Stomach (tissue), 9 donors: ENCODE data around the gene SELENOV. TPM values are rescaled to one million over a fixed set of nuclear protein-coding genes. Genes with fewer than 3 reads are reported as not detected.

ENCODE experiments used
- DNase-seq, 2 donors: peaks; one replicate each; pipeline versions ENCODE4 v3.0.0 to v3.0.0-alpha.2; 2013 to 2019
- H3K27ac ChIP-seq, 5 donors: fragments of 200-600 bp in 4 of 5; sonication (generic) in 4 of 5; one replicate each; pipeline ENCODE4 v1.5.1; 2013 to 2019; ENCODE audit warnings: mild to moderate bottlenecking in 1 of 5, moderate library complexity in 1 of 5
- H3K27me3 ChIP-seq, 3 donors: fragments of 200-600 bp; sonication (generic); one replicate each; pipeline ENCODE4 v1.5.1; 2017 to 2019; ENCODE audit warnings: mixed run types in 1 of 3
- H3K36me3 ChIP-seq, 4 donors: fragments of 200-600 bp; sonication (generic); 1 replicate in 3 of 4; 2 replicates in 1 of 4; pipeline ENCODE4 v1.5.1; 2016 to 2019
- H3K4me1 ChIP-seq, 4 donors: fragments of 200-600 bp; sonication (generic); one replicate each; pipeline ENCODE4 v1.5.1; 2016 to 2019
- H3K4me3 ChIP-seq, 4 donors: fragments of 200-600 bp; sonication (generic) in 3 of 4; one replicate each; pipeline ENCODE4 v1.5.1; 2016 to 2019; ENCODE audit warnings: mild to moderate bottlenecking in 1 of 4
- H3K9me3 ChIP-seq, 4 donors: fragments of 200-600 bp; sonication (generic); one replicate each; pipeline ENCODE4 v1.5.1; 2016 to 2019
- CTCF ChIP-seq, 7 experiments: fragments of 450-650 bp in 4 of 7; fragments of 200-600 bp in 3 of 7; sonication (generic) in 3 of 7; IDR thresholded peaks; one replicate each; pipeline ENCODE4 v1.5.1; 2016 to 2019; ENCODE audit warnings: antibody characterized with exemption in 7 of 7, control low read depth in 2 of 7, mild to moderate bottlenecking in 1 of 7
- EP300 ChIP-seq: sonication (generic); formaldehyde crosslinking; IDR thresholded peaks from one replicate; pipeline ENCODE4 v1.6.1; 2017; ENCODE audit warnings: antibody characterized with exemption
- POLR2A ChIP-seq, 4 donors: fragments of 450-650 bp; IDR thresholded peaks; one replicate each; pipeline ENCODE4 v1.6.1; 2016; ENCODE audit warnings: antibody characterized with exemption in 4 of 4, control low read depth in 2 of 4, mild to moderate bottlenecking in 1 of 4, moderate library complexity in 1 of 4
- POLR2AphosphoS5 ChIP-seq, 3 donors: sonication (generic); formaldehyde crosslinking; IDR thresholded peaks; one replicate each; pipeline ENCODE4 v1.6.1; 2016; ENCODE audit warnings: antibody characterized with exemption in 3 of 3
- WGBS, 5 donors: extraction: QIAGEN DNeasy Blood & Tissue Kit in 3 of 5; methylation state at CpG; one replicate each; pipeline versions ENCODE4 v1.1.5 to v1.1.7; 2013 to 2018; 5-methylcytosine and 5-hydroxymethylcytosine counted together
- intact Hi-C: fragments of 100-400 bp; cut with DNase I; formaldehyde crosslinking; loops from one replicate; pipeline ENCODE4 v1.15.1; 2023; ENCODE audit warnings: low total_unique reads
- polyA plus RNA-seq, 3 donors: library from polyadenylated mRNA; stranded (reverse); fragments of 200-250 nt; gene quantifications; one replicate each; pipeline ENCODE4 v1.2.3, GENCODE V29; 2013
- total RNA-seq, 5 donors: library from RNA; depleted of rRNA; stranded (reverse); fragments of >200 nt; gene quantifications; one replicate each; pipeline versions ENCODE4 v1.1.0 to v1.2.3, GENCODE V29; 2014 to 2016
- donor health status: healthy with polysubstance abuse.
- donor health status: Bipolar disorder and iron deficiency.
- donor health status: healthy.

SELENOV gene
- total and polyA plus RNA-seq, 8 donors: not detected

GRCh38 chr19:39533791-39534190, 18.9 kb downstream of the SELENOV start:
- intact Hi-C loops: loop anchor here (10.0 kb wide), 1 partner anchor 59 kb away; no protein-coding TSS in a partner anchor
- Histone ChIP-seq H3K36me3 (no peaks in the 10 kb centered on the region), H3K4me1 (peaks cover 5 to 50% (median 30%) of the 10 kb centered on the region in 4 donors), H3K27ac (no peak overlapping the region), H3K27me3 (no peaks in the 10 kb centered on the region), H3K9me3 (no peaks in the 10 kb centered on the region), H3K4me3 (no peak overlapping the region)
- DNase-seq: no peak
- TF ChIP-seq EP300 (no peak), POLR2AphosphoS5 (IDR thresholded peaks at IDR 0.05) (no peak), CTCF (IDR thresholded peaks at IDR 0.05) (no peak), POLR2A (IDR thresholded peaks at IDR 0.05) (no peak)
- whole genome bisulfite sequencing, 5 donors: 54 to 71% (median 63%) methylated on average over 3 of the region's 3 CpGs

GRCh38 chr19:39539165-39539517, 24.2 kb downstream of the SELENOV start:
- TF ChIP-seq POLR2AphosphoS5 (IDR thresholded peaks at IDR 0.05): no peak
- no peak for TF ChIP-seq CTCF (IDR thresholded peaks at IDR 0.05)
- TF ChIP-seq POLR2A (IDR thresholded peaks at IDR 0.05): no peak
- no peak for TF ChIP-seq EP300
- no peaks in the 10 kb centered on the region for H3K27me3 ChIP-seq
- no peaks in the 10 kb centered on the region for H3K36me3 ChIP-seq
- peak overlapping the region; percentile 69 to 90 (median 77) for H3K4me3 ChIP-seq
- H3K27ac ChIP-seq: peak overlapping the region; percentile 88 to 100 (median 97)
- 1 to 3% (median 2%) methylated on average over 10 of the region's 10 CpGs for WGBS, 5 donors
- peaks cover 10 to 29% (median 20%) of the 10 kb centered on the region in 4 donors for H3K4me1 ChIP-seq
- DNase-seq: no peak
- intact Hi-C loops: loop anchor here (10.0 kb wide), 1 partner anchor 64 kb away; no protein-coding TSS in a partner anchor
- H3K9me3 ChIP-seq: no peaks in the 10 kb centered on the region

- H3K27ac ChIP-seq: peak within 1 kb of the TSS; percentile 88 to 100 (median 97)
- H3K9me3 ChIP-seq: no peaks in the 10 kb centered on the region
- H3K4me1 ChIP-seq: peaks cover 10 to 29% (median 20%) of the 10 kb centered on the region in 4 donors
- peak within 1 kb of the TSS; percentile 69 to 90 (median 77) for H3K4me3 ChIP-seq
- TF ChIP-seq POLR2AphosphoS5 (IDR thresholded peaks at IDR 0.05): peak; percentile 91 to 96 (median 94)
- TF ChIP-seq CTCF (IDR thresholded peaks at IDR 0.05): peak in 5 of 7 experiments; percentile 67 to 97 (median 84)
- TF ChIP-seq POLR2A (IDR thresholded peaks at IDR 0.05): no peak
- no peaks in the 10 kb centered on the region for H3K36me3 ChIP-seq
- intact Hi-C loops: loop anchor here (10.0 kb wide), 1 partner anchor 65 kb away; no protein-coding TSS in a partner anchor
- H3K27me3 ChIP-seq: peaks cover 0 to 4% (median 0%) of the 10 kb centered on the region in 3 donors
- WGBS, 5 donors: 0 to 1% (median 0%) methylated on average over 53 to 84 of the region's 84 CpGs
- peak; percentile 97 to 98 for DNase-seq
These were observed 24.8 kb downstream of the SELENOV start, which contains the start of gene EID2 for GRCh38 chr19:39539518-39540332. Gene EID2, minus strand, starts transcription at chr19:39540161. Its CDS starts 82 bp downstream, at chr19:39540079.

GRCh38 chr19:39540333-39540673, 25.4 kb downstream of the SELENOV start:
- TF ChIP-seq CTCF (IDR thresholded peaks at IDR 0.05): peak in 1 of 7 experiments; percentile 2
- no peak for TF ChIP-seq EP300
- Histone ChIP-seq H3K27me3 (peaks cover 0 to 8% (median 2%) of the 10 kb centered on the region in 3 donors), H3K27ac (peak overlapping the region in 4 of 5 donors; percentile 88 to 100 (median 98)), H3K4me1 (peaks cover 10 to 29% (median 20%) of the 10 kb centered on the region in 4 donors), H3K9me3 (no peaks in the 10 kb centered on the region), H3K36me3 (no peaks in the 10 kb centered on the region), H3K4me3 (peak overlapping the region; percentile 69 to 90 (median 77))
- no peak for DNase-seq
- intact Hi-C loops: no loop called here
- 3 to 8% (median 6%) methylated on average over 10 of the region's 10 CpGs for WGBS, 5 donors
